ENCODE data around the gene IMPA2.

GRCh38 chr18:12017081-12017480 is 35.8 kb downstream of the IMPA2 start:
- TF ChIP-seq, protein P1, sequence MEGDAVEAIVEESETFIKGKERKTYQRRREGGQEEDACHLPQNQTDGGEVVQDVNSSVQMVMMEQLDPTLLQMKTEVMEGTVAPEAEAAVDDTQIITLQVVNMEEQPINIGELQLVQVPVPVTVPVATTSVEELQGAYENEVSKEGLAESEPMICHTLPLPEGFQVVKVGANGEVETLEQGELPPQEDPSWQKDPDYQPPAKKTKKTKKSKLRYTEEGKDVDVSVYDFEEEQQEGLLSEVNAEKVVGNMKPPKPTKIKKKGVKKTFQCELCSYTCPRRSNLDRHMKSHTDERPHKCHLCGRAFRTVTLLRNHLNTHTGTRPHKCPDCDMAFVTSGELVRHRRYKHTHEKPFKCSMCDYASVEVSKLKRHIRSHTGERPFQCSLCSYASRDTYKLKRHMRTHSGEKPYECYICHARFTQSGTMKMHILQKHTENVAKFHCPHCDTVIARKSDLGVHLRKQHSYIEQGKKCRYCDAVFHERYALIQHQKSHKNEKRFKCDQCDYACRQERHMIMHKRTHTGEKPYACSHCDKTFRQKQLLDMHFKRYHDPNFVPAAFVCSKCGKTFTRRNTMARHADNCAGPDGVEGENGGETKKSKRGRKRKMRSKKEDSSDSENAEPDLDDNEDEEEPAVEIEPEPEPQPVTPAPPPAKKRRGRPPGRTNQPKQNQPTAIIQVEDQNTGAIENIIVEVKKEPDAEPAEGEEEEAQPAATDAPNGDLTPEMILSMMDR (conservative IDR thresholded peaks at IDR 0.05; ENCODE audit: low read depth, low read length): no peak
- no peak for TF ChIP-seq EZH2 (IDR thresholded peaks at IDR 0.05; ENCODE audit: borderline replicate concordance, low read depth, low read length, poor library complexity, severe bottlenecking)

All from A673 (cell line).